HL-60/S4 (cell line): Measurements from ENCODE around the gene RUSF1.

Experiments used
- in situ Hi-C: fragments of 300-500 bp; cut with MboI; formaldehyde crosslinking; loops from 2 replicates; pipeline ENCODE4 v1.14.3; 2022; ENCODE audit warnings: low sequenced_read_pairs

The RUSF1 gene

DNA sequence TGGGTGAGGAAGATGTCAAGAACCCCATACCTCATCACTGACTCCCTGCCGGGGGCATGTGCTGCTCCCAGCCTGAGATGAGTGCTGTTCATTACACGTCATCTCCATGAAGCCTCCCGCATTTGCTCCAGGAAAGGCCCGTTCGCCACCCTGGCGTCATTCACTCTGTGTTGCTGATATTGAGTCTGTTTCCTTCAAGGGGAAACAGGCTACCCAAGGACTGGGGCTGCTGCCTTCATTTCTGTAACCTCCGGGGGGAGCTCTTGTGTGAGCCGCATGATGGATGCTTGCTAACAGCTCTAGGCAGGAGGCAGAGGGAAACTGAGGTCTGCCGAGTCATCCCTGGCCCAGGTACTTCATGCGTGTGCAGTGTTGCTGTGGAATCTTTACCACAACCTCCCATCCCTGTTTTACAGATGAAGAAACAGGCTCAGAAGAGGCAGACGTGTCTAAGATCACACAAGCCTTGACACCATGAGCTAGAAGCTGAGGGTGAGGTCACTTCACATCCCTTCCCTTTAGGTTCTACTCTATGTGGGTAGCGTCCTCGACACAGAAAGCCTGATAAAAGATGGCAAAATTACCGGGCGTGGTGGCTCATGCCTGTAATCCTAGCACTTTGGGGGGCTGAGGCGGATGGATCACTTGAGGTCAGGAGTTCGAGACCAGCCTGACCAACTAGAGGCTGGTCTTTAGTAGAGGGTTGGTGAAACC is 52.4 kb downstream of the RUSF1 start:
- in situ Hi-C loops, result loop anchor here (10.0 kb wide), 1 partner anchor 409 kb away; no protein-coding TSS in a partner anchor

GRCh38 chr16:31453255-31454204 is 54.7 kb downstream of the RUSF1 start:
- in situ Hi-C loops, result loop anchor here (10.0 kb wide), 1 partner anchor 411 kb away; no protein-coding TSS in a partner anchor

DNA sequence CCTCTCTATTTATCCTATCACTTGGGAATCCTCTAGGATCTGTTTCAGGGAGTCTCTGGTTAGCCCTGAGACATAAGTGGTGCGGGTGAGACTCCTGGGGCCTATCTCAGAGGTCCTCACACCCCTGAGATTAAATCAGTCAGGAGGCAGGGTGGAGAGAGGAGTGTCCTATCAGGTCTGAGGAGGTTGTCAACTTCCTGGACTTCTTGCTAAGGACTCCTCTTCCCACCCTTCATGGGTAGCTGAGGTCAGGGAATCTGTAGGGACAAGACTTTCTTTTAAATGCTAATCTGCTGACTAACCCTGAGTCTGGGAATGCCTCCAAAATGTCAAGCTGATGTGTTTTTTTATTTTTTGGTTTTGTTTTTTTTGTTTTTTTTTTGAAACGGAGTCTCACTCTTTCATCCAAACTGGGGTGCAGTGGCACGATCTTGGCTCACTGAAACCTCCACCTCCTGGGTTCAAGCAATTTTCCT is 55.5 kb downstream of the RUSF1 start:
- in situ Hi-C loops, result loop anchor here (10.0 kb wide), 1 partner anchor 412 kb away; no protein-coding TSS in a partner anchor

DNA sequence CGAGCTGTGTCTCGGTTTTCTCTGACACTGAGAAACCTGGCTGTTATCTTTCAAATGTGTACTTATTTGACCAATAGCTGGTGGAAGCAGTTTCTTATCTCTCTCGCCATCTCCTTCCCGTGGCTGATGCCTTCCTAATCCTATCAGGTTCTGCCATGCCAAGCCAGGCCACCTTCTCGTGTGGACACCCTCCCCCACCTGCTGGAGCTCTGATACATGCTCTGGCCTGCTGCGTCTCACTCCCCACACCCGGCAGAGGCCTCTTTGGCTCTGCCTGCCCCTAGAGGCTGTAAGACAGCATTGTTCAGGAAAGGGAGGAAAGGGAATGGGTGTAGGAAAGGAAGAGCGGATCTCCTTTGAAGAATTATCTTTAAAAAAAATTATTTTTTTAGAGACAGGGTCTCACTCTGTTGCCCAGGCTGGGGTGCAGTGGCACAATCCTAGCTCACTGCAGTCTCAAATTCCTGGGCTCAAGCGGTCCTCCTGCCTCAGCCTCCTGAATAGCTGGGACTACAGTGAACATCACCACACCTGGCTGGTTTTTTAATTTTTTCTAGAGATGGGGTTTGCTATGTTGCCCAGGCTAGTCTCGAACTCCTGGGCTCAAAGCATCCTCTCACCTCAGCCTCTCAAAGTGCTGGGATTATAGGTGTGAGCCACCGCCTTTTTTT is 56.4 kb downstream of the RUSF1 start:
- in situ Hi-C loops, result loop anchor here (10.0 kb wide), 1 partner anchor 413 kb away; no protein-coding TSS in a partner anchor

DNA sequence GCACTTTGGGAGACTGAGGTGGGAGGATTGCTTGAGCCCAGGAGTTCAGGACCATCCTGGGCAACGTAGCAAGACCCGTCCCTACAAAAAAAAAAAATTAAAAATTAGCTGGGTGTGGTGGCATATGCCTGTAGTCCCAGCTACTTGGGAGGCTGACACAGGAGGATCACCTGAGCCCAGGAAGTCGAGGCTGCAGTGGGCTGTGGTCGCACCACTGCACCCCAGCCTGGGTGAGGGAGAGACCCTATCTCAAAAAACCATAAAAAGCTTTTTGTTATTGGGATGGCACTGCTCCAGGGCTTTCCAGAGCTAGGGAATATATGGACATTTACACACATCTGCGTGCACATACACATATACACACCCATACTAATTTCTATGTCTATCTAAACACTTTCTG is 57.0 kb downstream of the RUSF1 start:
- in situ Hi-C loops, result loop anchor here (10.0 kb wide), 1 partner anchor 414 kb away; no protein-coding TSS in a partner anchor

- in situ Hi-C loops, result loop anchor here (25.0 kb wide), 1 partner anchor 484 kb away; the partner anchor contains the start of gene SETD1A
Observed at GRCh38 chr16:31445931-31446330, 62.3 kb downstream of the RUSF1 start.

- in situ Hi-C loops, result loop anchor here (25.0 kb wide), 1 partner anchor 480 kb away; the partner anchor contains the start of gene SETD1A
Observed at GRCh38 chr16:31441956-31442355, 66.2 kb downstream of the RUSF1 start.

DNA sequence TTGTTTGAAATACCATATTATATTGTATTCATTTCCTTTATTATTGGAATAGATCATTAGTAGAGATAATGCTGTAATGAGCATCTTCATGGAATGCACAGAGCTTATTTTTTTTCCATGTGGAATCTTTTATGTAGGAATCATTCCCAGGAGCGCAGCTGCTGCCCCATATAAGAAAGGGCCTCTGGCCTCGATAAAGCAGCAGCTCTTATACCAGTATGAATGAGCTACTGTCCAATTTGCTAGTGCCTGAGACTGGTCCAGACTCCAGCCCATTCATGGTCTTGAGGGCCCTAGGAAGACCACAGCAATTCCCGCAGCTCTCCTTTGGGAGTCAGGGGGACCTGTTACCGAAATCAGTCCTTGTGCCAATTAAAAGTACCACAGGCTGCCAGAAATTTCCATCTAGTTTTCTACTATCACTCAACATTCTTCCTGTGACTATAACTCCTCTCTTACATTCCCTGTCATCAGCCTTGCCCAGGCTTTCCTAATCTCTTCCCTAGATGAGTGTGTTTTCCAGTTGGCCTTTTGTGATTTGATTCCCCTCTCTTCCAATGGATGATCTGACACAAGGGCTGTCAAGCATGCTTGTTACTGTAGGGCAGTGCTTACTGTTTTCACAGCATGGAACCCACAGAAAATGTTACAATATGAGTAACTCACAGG is 67.5 kb downstream of the RUSF1 start:
- in situ Hi-C loops, result loop anchor here (25.0 kb wide), 1 partner anchor 478 kb away; the partner anchor contains the start of gene SETD1A

DNA sequence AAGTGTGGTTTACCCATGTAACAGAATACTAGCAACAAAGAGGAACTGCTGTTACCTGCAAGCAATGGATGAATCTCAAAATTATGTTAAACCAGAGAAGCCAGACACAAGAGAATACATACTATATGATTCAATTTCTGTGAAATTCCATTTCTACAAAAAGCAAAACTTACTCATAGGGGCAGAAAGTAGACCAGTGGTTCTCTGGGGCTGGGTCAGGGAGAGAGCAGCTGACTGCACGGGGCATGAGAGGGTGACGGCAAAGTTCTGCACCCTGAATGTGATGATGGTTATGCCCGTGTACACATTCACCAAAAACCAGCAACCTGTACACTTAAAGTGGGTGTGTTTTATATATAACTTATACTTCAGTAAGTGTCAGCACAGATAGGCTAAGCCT is 68.7 kb downstream of the RUSF1 start:
- in situ Hi-C loops, result loop anchor here (25.0 kb wide), 1 partner anchor 477 kb away; the partner anchor contains the start of gene SETD1A
